HCT116 (cell line): Measurements from ENCODE around the gene HSP90AA1. TPM values are rescaled to one million over a fixed set of nuclear protein-coding genes. Genes with fewer than 3 reads are reported as not detected.
"Not testable (repeated sequence)": the region's sequence is repeated elsewhere in the genome, so short reads cannot be mapped to it uniquely, and the experiment has no call there.

Source experiments
- ATAC-seq: fragments of 200-7000 bp; cut with Tn5 transposase; 2 replicates; pipeline ENCODE4 v1.9.1; 2020; ENCODE audit warnings: mild to moderate bottlenecking, moderate library complexity
- BruUV-seq: library from RNA; stranded (reverse); fragments of 400-500 nt; replicated peaks from 2 replicates; lab custom pipeline; 2021; lab: Mats Ljungman, UMichigan
- CTCF ChIA-PET: fragments of 300-600 bp; sonication (Branson Sonifier 250); formaldehyde crosslinking; loops from one replicate; lab custom pipeline; 2021; ENCODE audit warnings: antibody characterized with exemption; lab: Charles Lee
- POLR2A ChIA-PET: fragments of 300-600, 350-600 bp; sonication (Branson Sonifier 250); formaldehyde crosslinking; loops from one replicate; lab custom pipeline; 2021; ENCODE audit warnings: antibody characterized with exemption; lab: Charles Lee
- RAD21 ChIA-PET, 2 experiments: fragments of 300-600 bp; sonication (Branson Sonifier 250); formaldehyde crosslinking; loops; one replicate each; lab custom pipeline; 2023; ENCODE audit warnings: low total read pairs in 2 of 2; ENCODE audit not compliant: uncharacterized antibody in 2 of 2, unreplicated experiment in 2 of 2, low non-redundant PET in 1 of 2; lab: Charles Lee
- DNase-seq: peaks from one replicate; pipeline ENCODE4 v3.0.0-alpha.2; 2010; ENCODE audit warnings: low read depth, low spot score
- H2AFZ ChIP-seq: fragments of 200-600 bp; shearing (Covaris generic), sonication (generic); 2 replicates; pipeline ENCODE4 v1.6.1; 2017; ENCODE audit warnings: low read depth, mixed run types, mixed read lengths, antibody characterized with exemption, low read length; ENCODE audit not compliant: poor library complexity, severe bottlenecking
- H3K27ac ChIP-seq: 2 replicates; pipeline ENCODE4 v1.5.1; 2012; ENCODE audit warnings: low read depth, low read length
- H3K27me3 ChIP-seq: fragments of 200-600 bp; sonication (generic); 2 replicates; pipeline ENCODE4 v1.6.1; 2016; ENCODE audit warnings: mixed run types, low read length, mixed read lengths; ENCODE audit not compliant: insufficient read depth
- H3K36me3 ChIP-seq, 2 experiments: fragments of 200-500 bp in 1 of 2; fragments of 200-600 bp in 1 of 2; sonication (Bioruptor generic) in 1 of 2; sonication (generic) in 1 of 2; 2 replicates each; pipeline versions ENCODE4 v1.5.1 to v1.6.1; 2014 to 2016; ENCODE audit warnings: low read length in 2 of 2, inconsistent platforms in 1 of 2, mixed read lengths in 1 of 2, mixed run types in 1 of 2; ENCODE audit not compliant: insufficient read depth in 2 of 2, control insufficient read depth in 1 of 2
- H3K4me1 ChIP-seq, 2 experiments: fragments of 200-600 bp in 1 of 2; sonication (generic) in 1 of 2; 2 replicates each; pipeline versions ENCODE4 v1.5.1 to v1.6.1; 2012 to 2017; ENCODE audit warnings: low read length in 2 of 2, inconsistent platforms in 1 of 2, mild to moderate bottlenecking in 1 of 2, mixed read lengths in 1 of 2, mixed run types in 1 of 2, moderate library complexity in 1 of 2; ENCODE audit not compliant: insufficient read depth in 2 of 2, control insufficient read depth in 1 of 2
- H3K4me2 ChIP-seq: fragments of 200-600 bp; sonication (generic); 2 replicates; pipeline ENCODE4 v1.6.1; 2017; ENCODE audit warnings: mixed run types, low read length, mixed read lengths
- H3K4me3 ChIP-seq, 2 experiments: fragments of 200-600 bp in 1 of 2; sonication (generic) in 1 of 2; replicated peaks in 1 of 2; 2 replicates each; pipeline ENCODE4 v1.5.1; 2011 to 2016; ENCODE audit warnings: low read length in 2 of 2, control low read depth in 1 of 2, low read depth in 1 of 2, mild to moderate bottlenecking in 1 of 2, mixed read lengths in 1 of 2, mixed run types in 1 of 2
- H3K79me2 ChIP-seq: fragments of 200-600 bp; sonication (generic); 2 replicates; pipeline ENCODE4 v1.6.1; 2017; ENCODE audit warnings: mild to moderate bottlenecking, mixed run types, low read length, moderate library complexity, mixed read lengths; ENCODE audit not compliant: insufficient read depth
- H3K9ac ChIP-seq: fragments of 200-600 bp; sonication (generic); 2 replicates; pipeline ENCODE4 v1.6.1; 2016; ENCODE audit warnings: low read length, mixed read lengths
- H3K9me2 ChIP-seq: fragments of 200-600 bp; sonication (generic), shearing (Covaris generic); 2 replicates; pipeline ENCODE4 v1.6.1; 2017; ENCODE audit warnings: mixed run types, mild to moderate bottlenecking, moderate library complexity; ENCODE audit not compliant: insufficient read depth
- H3K9me3 ChIP-seq, 2 experiments: fragments of 200-500 bp in 1 of 2; fragments of 200-600 bp in 1 of 2; sonication (Bioruptor generic) in 1 of 2; sonication (generic) in 1 of 2; 2 replicates each; pipeline ENCODE4 v1.6.1; 2014 to 2017; ENCODE audit warnings: low read length in 2 of 2, mixed read lengths in 2 of 2, inconsistent platforms in 1 of 2, low read depth in 1 of 2, mild to moderate bottlenecking in 1 of 2, mixed run types in 1 of 2, moderate library complexity in 1 of 2; ENCODE audit not compliant: control insufficient read depth in 1 of 2, insufficient read depth in 1 of 2
- H4K20me1 ChIP-seq: fragments of 200-600 bp; sonication (generic), shearing (Covaris generic); 2 replicates; pipeline ENCODE4 v1.6.1; 2017; ENCODE audit warnings: mixed run types, mild to moderate bottlenecking, moderate library complexity; ENCODE audit not compliant: insufficient read depth
- ATF3 ChIP-seq: IDR thresholded peaks from 2 replicates; pipeline ENCODE4 v1.6.1; 2012
- CBX3 ChIP-seq: IDR thresholded peaks from 2 replicates; pipeline ENCODE4 v1.6.1; 2012; ENCODE audit warnings: low read depth
- EGR1 ChIP-seq: IDR thresholded peaks from 2 replicates; pipeline ENCODE4 v1.6.1; 2012; ENCODE audit warnings: low read depth
- ELF1 ChIP-seq: IDR thresholded peaks from 2 replicates; pipeline ENCODE4 v1.6.1; 2012; ENCODE audit warnings: low read depth, borderline replicate concordance
- EZH2 ChIP-seq: fragments of 200-600 bp; sonication (generic); IDR thresholded peaks from 2 replicates; pipeline ENCODE4 v1.6.1; 2017; ENCODE audit warnings: antibody characterized with exemption, mixed run types
- EZH2phosphoT487 ChIP-seq: fragments of 200-600 bp; IDR thresholded peaks from 2 replicates; pipeline ENCODE4 v1.6.1; 2018; ENCODE audit warnings: antibody characterized with exemption, borderline replicate concordance
- FOSL1 ChIP-seq: IDR thresholded peaks from 2 replicates; pipeline ENCODE4 v1.6.1; 2012; ENCODE audit warnings: low read depth
- JUND ChIP-seq: IDR thresholded peaks from 2 replicates; pipeline ENCODE4 v1.6.1; 2012
- POLR2A ChIP-seq: IDR thresholded peaks from 2 replicates; pipeline ENCODE4 v1.7.0; 2011; ENCODE audit warnings: borderline replicate concordance; ENCODE audit not compliant: insufficient read depth, insufficient read length; ENCODE audit errors: extremely low read depth
- POLR2AphosphoS5 ChIP-seq: IDR thresholded peaks from 2 replicates; pipeline ENCODE4 v1.6.1; 2011; ENCODE audit warnings: mild to moderate bottlenecking, low read depth, low read length, moderate library complexity
- REST ChIP-seq: IDR thresholded peaks from 2 replicates; pipeline ENCODE4 v1.6.1; 2012; ENCODE audit warnings: low read depth
- SIN3A ChIP-seq: IDR thresholded peaks from 2 replicates; pipeline ENCODE4 v1.6.1; 2012; ENCODE audit warnings: low read depth
- ZBTB33 ChIP-seq: IDR thresholded peaks from 2 replicates; pipeline ENCODE4 v1.6.1; 2011; ENCODE audit warnings: mild to moderate bottlenecking, low read length, moderate library complexity; ENCODE audit not compliant: insufficient replicate concordance; ENCODE audit errors: extremely low read depth
- ZFX ChIP-seq: fragments of 450-650 bp; IDR thresholded peaks from 2 replicates; pipeline ENCODE4 v1.6.1; 2017
- ZNF274 ChIP-seq: fragments of 200-500 bp; sonication (Bioruptor generic); IDR thresholded peaks from 2 replicates; pipeline ENCODE4 v1.6.1; 2014; ENCODE audit warnings: mild to moderate bottlenecking, low read depth, low read length, inconsistent platforms
- intact Hi-C: fragments of 100-400 bp; cut with micrococcal nuclease; formaldehyde crosslinking; loops from 2 replicates; pipeline ENCODE4 v1.10.0; 2022
- total RNA-seq: library from RNA; stranded (reverse); gene quantifications from one replicate; pipeline ENCODE4 v1.2.1, GENCODE V29; 2021; ENCODE audit not compliant: unreplicated experiment

The HSP90AA1 gene
- total RNA-seq, 1 experiment from 2014 or later, result 1,380 TPM

GRCh38 chr14:102109332-102109731 lies 22.5 kb upstream of the HSP90AA1 start:
- H3K4me3 ChIP-seq, H3K9ac ChIP-seq, POLR2A ChIA-PET, H3K27me3 ChIP-seq, DNase-seq, intact Hi-C loops, H4K20me1 ChIP-seq, H3K4me2 ChIP-seq, H3K27ac ChIP-seq, CTCF ChIA-PET, BruUV-seq, H3K36me3 ChIP-seq, H3K4me1 ChIP-seq, H2AFZ ChIP-seq, H3K79me2 ChIP-seq, H3K9me3 ChIP-seq, H3K9me2 ChIP-seq, ATAC-seq: not testable (repeated sequence)
- RAD21 ChIA-PET, result interaction anchor here in 1 of 2 experiments (0.6 kb wide), 1 partner anchor 187 kb away, joined by 3 read pairs; no protein-coding TSS in a partner anchor

GRCh38 chr14:102105369-102105768 lies 18.5 kb upstream of the HSP90AA1 start:
- H3K9ac ChIP-seq, result no peak overlapping the region
- no peaks in the 10 kb centered on the region for H3K36me3 ChIP-seq
- ATAC-seq, result no peak
- POLR2A ChIA-PET, result no interaction called here
- RAD21 ChIA-PET, result no interaction called here
- no peak overlapping the region for H2AFZ ChIP-seq
- no peak overlapping the region for H3K4me3 ChIP-seq
- H3K4me2 ChIP-seq, result no peak overlapping the region
- no peaks in the 10 kb centered on the region for H3K4me1 ChIP-seq
- CTCF ChIA-PET, result interaction anchor here (1.4 kb wide), 1 partner anchor 9 kb away, joined by 4 read pairs; no protein-coding TSS in a partner anchor
- H3K9me2 ChIP-seq, result no peaks in the 10 kb centered on the region
- DNase-seq, result no peak
- no peaks in the 10 kb centered on the region for H3K9me3 ChIP-seq
- H3K79me2 ChIP-seq, result no peaks in the 10 kb centered on the region
- no peaks in the 10 kb centered on the region for H4K20me1 ChIP-seq
- no peaks in the 10 kb centered on the region for H3K27me3 ChIP-seq
- intact Hi-C loops, result no loop called here
- H3K27ac ChIP-seq, result no peak overlapping the region
- TF ChIP-seq REST (no peak), ATF3 (no peak), ZFX (no peak), EZH2 (no peak), POLR2AphosphoS5 (no peak), POLR2A (no peak), SIN3A (no peak), CBX3 (no peak), ZBTB33 (no peak), ELF1 (no peak), ZNF274 (no peak), FOSL1 (no peak), EGR1 (no peak), JUND (no peak), EZH2phosphoT487 (no peak)
- BruUV-seq, result no TSS peak
